GM12874 (cell line): ENCODE data around the gene STX8.

ENCODE experiments used
- CTCF ChIP-seq: IDR thresholded peaks from 2 replicates; pipeline ENCODE4 v1.5.1; 2011; ENCODE audit warnings: low read depth, mild to moderate bottlenecking, control low read depth, low read length, moderate library complexity; ENCODE audit not compliant: insufficient read depth

The STX8 gene

GRCh38 chr17:9350080-9350479 lies 225.5 kb downstream of the STX8 start:
- TF ChIP-seq CTCF: no peak

GRCh38 chr17:9346296-9346926 lies 229.2 kb downstream of the STX8 start:
- TF ChIP-seq CTCF: no peak

GRCh38 chr17:9343516-9343915 lies 232.1 kb downstream of the STX8 start:
- TF ChIP-seq CTCF: no peak

GRCh38 chr17:9342225-9342624 lies 233.4 kb downstream of the STX8 start:
- TF ChIP-seq CTCF: no peak

- no peak for TF ChIP-seq CTCF
Observed at GRCh38 chr17:9339958-9340357, 235.7 kb downstream of the STX8 start.

- TF ChIP-seq CTCF: no peak
Observed at GRCh38 chr17:9336817-9337216, 238.8 kb downstream of the STX8 start.

GRCh38 chr17:9334536-9335446 lies 240.8 kb downstream of the STX8 start:
- TF ChIP-seq CTCF: no peak
